SK-N-MC (cell line): ENCODE measurements around the gene KATNB1.

ENCODE experiments used
- DNase-seq: peaks from one replicate; pipeline ENCODE4 v3.0.0-alpha.2; 2011; ENCODE audit warnings: low read depth, low spot score
- H3K27ac ChIP-seq: fragments of 200-600 bp; sonication (generic); 2 replicates; pipeline ENCODE4 v1.5.1; 2016; ENCODE audit warnings: mixed run types
- H3K36me3 ChIP-seq: fragments of 200-600 bp; sonication (generic); 2 replicates; pipeline ENCODE4 v1.6.1; 2017; ENCODE audit warnings: antibody characterized with exemption, low read length, mixed read lengths; ENCODE audit not compliant: insufficient read depth
- H3K4me3 ChIP-seq: fragments of 200-600 bp; sonication (generic); 2 replicates; pipeline ENCODE4 v1.5.1; 2016
- H3K9ac ChIP-seq: fragments of 200-600 bp; sonication (generic); 2 replicates; pipeline ENCODE4 v1.8.0; 2017; ENCODE audit warnings: mixed run types, mixed read lengths; ENCODE audit not compliant: insufficient read length
- H3K9me3 ChIP-seq: fragments of 200-600 bp; sonication (generic); 2 replicates; pipeline ENCODE4 v1.6.1; 2017; ENCODE audit warnings: low read depth, mild to moderate bottlenecking, antibody characterized with exemption, low read length, moderate library complexity, mixed read lengths
- EZH2 ChIP-seq: fragments of 200-600 bp; sonication (generic); IDR thresholded peaks from one replicate; pipeline ENCODE4 v1.6.1; 2017; ENCODE audit warnings: antibody characterized with exemption
- FOXP2 ChIP-seq: optimal IDR thresholded peaks from 2 replicates; pipeline ENCODE3; 2011; ENCODE audit warnings: mild to moderate bottlenecking, moderate library complexity; ENCODE audit not compliant: insufficient read depth; ENCODE audit errors: extremely low read length, control extremely low read depth
- POLR2AphosphoS5 ChIP-seq: IDR thresholded peaks from 2 replicates; pipeline ENCODE4 v1.6.1; 2012; ENCODE audit warnings: mild to moderate bottlenecking, low read depth, low read length, borderline replicate concordance

The KATNB1 gene

DNA sequence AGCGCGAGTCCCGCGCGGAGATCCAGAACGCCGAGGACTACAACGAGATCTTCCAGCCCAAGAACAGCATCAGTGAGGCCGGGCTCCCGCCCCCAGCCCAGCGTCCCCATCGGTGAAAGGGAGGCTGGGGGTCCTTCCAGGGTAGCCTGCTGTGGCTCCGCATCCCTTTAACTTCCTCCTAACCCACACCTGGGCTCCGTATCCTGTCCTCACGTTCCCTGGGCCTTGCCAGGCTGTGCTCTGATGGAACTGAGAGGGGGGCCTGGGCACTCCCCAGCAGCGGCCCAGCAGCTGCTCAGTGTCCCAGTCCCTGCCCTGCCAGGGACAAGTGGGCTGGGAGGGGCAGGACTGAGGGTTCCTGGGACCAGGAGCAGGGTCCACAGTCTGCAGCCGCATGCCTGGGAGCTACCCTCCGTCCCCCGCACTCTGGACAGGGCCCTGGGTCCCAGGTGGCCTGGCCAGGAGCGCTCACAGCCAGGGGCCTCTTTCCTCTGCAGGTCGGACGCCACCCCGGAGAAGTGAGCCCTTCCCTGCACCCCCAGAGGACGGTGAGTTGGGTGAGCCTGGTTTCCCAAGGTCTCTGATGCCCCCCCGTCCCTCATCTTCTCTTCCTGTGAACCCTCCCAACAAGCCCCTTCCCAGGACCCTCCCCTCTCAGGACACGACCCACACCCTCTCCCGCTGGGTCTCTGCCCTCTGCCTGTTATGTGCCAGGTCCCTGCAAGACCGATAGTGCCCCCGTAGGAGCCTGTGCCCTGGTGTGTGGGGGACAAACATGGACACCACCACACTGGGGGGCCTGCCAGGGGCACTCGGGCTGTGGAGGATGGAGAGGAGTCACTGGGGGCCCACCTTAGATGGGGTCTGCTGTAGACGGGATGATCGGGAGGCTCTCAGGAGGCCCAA is 18.1 kb downstream of the KATNB1 start:
- H3K36me3 ChIP-seq: peaks cover under 1% of the 10 kb centered on the region; the same call in 1 of the 2 replicates
- H3K9me3 ChIP-seq: no peaks in the 10 kb centered on the region
- H3K9ac ChIP-seq: no peak overlapping the region
- no peak overlapping the region for H3K4me3 ChIP-seq
- H3K27ac ChIP-seq: no peak overlapping the region
- TF ChIP-seq POLR2AphosphoS5: no peak
- no peak for TF ChIP-seq FOXP2
- no peak for TF ChIP-seq EZH2
- no peak for DNase-seq

DNA sequence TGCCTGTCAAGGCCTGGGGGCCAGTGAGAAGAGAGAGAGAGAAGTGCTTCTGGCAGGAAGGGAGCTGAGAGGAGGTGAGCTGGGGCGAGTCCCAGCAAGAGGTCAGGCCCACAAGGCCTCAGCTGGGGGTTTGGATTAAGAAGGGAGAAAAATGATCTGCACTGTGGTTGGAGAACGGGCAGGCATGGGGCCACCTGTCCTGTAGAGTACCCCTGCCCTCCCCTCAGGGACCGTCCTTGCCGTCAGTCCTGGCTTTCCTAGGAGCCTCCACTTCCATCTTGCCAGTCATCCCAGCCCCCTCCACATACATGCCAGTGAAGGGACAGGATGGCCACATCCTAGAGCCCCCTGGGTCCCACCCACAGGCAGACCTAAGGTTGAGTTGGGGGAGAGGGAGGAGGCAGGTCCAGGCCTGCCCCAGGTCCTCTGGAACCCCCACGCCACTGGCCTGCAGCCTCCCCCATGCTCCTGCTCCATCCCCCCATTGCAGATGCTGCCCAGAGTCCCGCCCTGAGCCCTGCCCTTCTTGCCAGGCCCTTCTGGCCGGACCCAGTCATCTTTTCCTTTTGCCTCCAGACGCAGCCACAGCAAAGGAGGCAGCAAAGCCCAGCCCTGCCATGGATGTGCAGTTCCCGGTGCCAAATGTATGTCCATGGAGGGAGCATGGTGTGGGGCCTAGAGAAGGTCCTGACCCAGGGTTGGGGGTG is 18.9 kb downstream of the KATNB1 start:
- Histone ChIP-seq H3K36me3 (peaks cover 4% of the 10 kb centered on the region; the same call in 1 of the 2 replicates), H3K9ac (no peak overlapping the region), H3K4me3 (no peak overlapping the region), H3K9me3 (no peaks in the 10 kb centered on the region), H3K27ac (no peak overlapping the region)
- TF ChIP-seq EZH2 (no peak), POLR2AphosphoS5 (no peak), FOXP2 (no peak)
- no peak for DNase-seq

- Histone ChIP-seq H3K9me3 (no peaks in the 10 kb centered on the region), H3K36me3 (peaks cover 4% of the 10 kb centered on the region; the same call in 1 of the 2 replicates), H3K4me3 (no peak overlapping the region), H3K27ac (no peak overlapping the region), H3K9ac (no peak overlapping the region)
- no peak for DNase-seq
- TF ChIP-seq EZH2 (no peak), FOXP2 (no peak), POLR2AphosphoS5 (no peak)
Measured at GRCh38 chr16:57755061-57755684, 19.6 kb downstream of the KATNB1 start.

DNA sequence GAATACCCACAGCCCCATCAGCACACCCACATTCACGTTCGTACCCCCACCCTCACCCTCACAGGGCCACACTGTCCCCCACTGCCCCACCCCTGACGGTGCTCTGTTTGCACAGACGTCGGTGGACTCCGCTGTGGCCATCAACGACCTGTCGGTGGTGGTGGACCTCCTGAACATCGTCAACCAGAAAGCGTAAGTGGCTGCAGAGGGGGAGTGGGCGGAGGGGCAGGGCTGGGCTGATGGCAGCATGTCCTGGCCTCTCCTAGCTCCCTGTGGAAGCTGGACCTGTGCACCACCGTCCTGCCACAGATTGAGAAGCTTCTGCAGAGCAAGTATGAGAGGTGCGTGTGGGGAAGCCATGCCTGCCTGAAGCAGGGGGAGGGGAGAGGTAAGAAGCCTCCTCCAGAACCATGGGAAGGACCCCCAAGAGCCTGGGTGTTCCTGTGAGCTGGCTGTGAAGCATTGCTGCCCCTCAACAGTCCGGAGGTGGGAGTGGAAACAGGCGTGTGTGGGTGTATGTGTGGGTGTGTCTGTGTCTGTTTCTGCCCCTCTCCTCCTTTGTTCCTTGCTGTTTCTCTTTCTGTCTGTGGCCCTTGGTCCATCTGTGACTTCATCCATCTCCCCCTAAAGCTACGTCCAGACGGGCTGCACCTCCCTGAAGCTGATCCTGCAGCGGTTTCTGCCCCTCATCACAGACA is 20.3 kb downstream of the KATNB1 start:
- no peak overlapping the region for H3K27ac ChIP-seq
- H3K36me3 ChIP-seq: peaks cover 4% of the 10 kb centered on the region; the same call in 1 of the 2 replicates
- H3K9ac ChIP-seq: no peak overlapping the region
- DNase-seq: no peak
- TF ChIP-seq EZH2 (no peak), POLR2AphosphoS5 (no peak), FOXP2 (no peak)
- H3K4me3 ChIP-seq: no peak overlapping the region
- no peaks in the 10 kb centered on the region for H3K9me3 ChIP-seq

DNA sequence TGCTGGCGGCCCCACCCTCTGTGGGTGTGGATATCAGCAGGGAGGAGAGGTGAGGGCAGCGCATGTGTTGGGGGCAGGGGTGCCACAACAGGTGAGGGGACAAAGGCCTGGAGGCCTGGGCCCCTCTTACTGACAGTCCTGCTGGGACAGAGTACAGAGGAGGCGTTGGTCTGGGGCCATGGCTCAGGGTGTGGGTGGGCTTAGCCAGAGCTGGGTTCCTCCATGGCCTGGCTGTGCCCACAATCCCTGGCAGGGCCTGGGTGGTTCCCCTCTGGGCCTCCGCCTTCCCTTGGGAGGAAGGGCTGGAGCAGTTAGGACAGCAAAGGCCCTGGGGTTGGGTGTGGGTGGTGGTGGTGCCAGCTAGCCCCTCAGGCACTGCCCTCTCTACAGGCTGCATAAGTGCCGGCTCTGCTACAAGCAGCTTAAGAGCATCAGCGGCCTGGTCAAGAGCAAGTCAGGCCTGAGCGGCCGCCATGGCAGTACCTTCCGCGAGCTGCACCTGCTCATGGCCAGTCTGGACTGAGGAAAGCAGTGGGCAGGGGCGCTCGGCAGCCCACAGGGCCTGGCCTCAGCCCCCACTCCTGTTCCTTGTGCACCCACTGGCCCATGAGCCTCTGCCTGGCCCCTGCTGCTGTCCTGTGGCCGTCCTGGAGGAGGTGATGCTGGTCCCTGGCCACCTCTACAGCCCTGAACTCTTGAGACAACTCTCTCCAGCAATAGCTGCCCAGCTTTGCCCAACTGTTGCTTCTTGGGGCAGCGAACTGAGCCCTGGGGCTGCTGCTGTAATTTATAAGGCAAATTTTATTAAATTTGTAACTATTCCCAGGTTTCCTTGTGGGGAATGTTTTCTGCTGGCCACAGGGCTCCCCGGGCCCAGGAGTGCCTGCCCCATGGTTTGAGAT is 21.1 kb downstream of the KATNB1 start:
- H3K9me3 ChIP-seq: no peaks in the 10 kb centered on the region
- H3K27ac ChIP-seq: peak overlapping the region; percentile 46; the same call in 1 of the 2 replicates
- H3K36me3 ChIP-seq: peaks cover 4% of the 10 kb centered on the region; the same call in 1 of the 2 replicates
- no peak overlapping the region for H3K4me3 ChIP-seq
- H3K9ac ChIP-seq: no peak overlapping the region
- DNase-seq: no peak
- TF ChIP-seq POLR2AphosphoS5: no peak
- TF ChIP-seq FOXP2: no peak
- no peak for TF ChIP-seq EZH2

DNA sequence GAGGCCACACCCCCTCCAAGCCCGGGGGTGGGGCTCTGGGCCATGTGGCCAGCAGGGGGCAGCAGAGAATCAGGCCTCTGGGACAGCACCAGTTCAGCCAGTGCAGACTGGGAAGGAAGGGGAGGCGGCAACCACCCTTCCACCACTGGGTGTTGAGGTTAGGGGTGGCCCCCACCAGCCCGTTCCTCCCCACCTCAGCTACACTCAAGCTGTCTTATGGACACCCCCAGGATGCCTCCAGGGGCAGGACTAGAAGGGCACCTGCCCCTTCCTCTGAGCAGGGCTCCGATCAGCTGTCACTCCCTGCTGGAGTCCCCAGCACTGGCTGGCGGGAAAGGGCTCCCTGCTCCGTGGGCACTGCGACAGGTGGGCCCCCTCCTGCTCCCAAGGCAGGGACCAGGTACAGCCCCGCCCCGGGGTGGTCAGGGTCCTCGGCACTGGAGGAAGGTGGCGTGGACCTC is 21.8 kb downstream of the KATNB1 start:
- no peak for TF ChIP-seq POLR2AphosphoS5
- no peak for TF ChIP-seq EZH2
- no peak for TF ChIP-seq FOXP2
- H3K9ac ChIP-seq: no peak overlapping the region
- no peak for DNase-seq
- peak overlapping the region; percentile 64 for H3K27ac ChIP-seq
- H3K4me3 ChIP-seq: no peak overlapping the region
- peaks cover 4% of the 10 kb centered on the region; the same call in 1 of the 2 replicates for H3K36me3 ChIP-seq
- no peaks in the 10 kb centered on the region for H3K9me3 ChIP-seq

DNA sequence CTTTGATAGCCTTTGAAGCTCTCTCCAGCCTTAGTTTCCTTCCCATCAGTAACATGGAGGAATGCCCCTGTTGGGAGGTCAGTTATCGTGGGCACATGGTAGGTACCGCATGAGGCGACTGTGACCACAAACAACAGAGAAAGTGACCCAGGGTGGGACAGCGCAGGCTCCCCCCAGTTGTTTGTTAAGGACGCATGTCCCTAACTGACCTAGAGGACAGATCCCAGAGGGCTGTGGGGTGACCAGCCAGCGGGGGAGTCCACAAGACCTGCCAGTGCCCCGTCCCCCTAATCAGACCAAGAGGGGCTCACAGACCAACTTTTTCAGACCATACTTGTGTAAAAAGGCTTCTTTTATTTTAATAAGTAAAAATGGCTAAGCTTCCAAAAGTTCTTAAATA is 22.3 kb downstream of the KATNB1 start:
- H3K9ac ChIP-seq: no peak overlapping the region
- no peaks in the 10 kb centered on the region for H3K9me3 ChIP-seq
- no peak for TF ChIP-seq POLR2AphosphoS5
- no peak for TF ChIP-seq FOXP2
- no peak for TF ChIP-seq EZH2
- H3K36me3 ChIP-seq: peaks cover 4% of the 10 kb centered on the region; the same call in 1 of the 2 replicates
- DNase-seq: no peak
- no peak overlapping the region for H3K4me3 ChIP-seq
- peak overlapping the region; percentile 64 for H3K27ac ChIP-seq
